Measurements from ENCODE around the gene BOD1L1.

BOD1L1 gene

DNA sequence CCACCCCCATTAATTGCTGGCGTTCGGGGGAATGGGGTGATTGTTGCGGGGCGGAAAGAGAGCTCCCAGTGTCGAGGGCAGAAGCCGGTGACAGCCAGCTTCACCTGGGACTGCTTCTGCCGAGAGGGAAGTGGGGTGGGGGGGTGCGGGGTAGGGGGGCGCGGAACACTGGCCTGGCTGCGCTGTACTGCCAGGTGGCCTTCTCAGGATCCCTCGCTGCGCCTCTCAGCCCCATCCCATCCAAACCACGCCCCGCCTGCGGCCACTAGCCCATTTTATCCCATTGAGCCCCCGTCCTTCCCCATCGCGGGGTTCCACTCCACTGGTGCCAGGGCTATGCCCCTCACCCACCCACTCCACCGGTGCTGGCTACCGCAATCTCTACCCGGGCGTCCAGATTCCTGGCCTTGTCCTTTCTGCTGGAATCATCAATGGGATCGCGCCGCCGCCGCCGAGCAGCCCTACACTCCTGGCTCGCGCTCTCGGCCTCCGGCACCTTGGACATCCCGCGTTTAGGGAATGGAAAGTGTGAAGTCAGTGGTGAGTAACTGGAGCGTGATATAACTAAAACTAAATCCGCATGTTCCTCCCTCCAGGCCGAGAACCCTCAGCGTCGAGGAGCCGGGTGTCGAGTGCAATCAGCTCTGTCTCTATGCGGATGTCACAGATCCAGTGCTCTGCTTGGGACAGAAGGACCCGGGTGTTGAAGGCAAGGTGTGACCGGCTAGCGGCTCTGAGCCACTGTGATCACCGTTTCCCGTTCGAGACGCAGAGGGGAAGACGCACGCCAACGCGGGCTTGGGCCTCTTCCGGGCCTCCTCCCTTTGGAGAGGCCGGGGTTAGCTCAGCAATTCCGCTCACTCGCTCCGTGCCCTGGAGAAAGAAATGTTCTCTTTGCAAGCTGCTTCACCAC, 103.7 kb downstream of the BOD1L1 start:
- DNase-seq: no peak

DNA sequence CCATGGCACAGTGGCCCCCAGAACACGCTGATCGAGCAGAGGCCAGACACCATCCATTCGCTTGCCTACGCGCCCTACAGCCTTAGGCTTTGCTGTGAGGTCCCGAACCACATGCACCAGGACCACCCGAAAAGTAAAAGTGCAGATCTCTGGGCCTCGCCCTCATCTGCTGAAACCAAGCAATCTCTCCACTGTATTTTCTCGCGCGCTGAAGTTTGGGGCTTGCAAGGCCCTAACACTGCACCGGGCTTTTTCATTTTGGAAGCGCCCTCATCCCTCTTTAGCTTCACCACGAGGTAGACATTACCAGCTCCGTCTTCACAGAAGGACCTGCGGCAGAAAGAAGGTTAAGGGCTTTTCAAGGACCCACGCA, 104.4 kb downstream of the BOD1L1 start:
- DNase-seq: no peak

DNA sequence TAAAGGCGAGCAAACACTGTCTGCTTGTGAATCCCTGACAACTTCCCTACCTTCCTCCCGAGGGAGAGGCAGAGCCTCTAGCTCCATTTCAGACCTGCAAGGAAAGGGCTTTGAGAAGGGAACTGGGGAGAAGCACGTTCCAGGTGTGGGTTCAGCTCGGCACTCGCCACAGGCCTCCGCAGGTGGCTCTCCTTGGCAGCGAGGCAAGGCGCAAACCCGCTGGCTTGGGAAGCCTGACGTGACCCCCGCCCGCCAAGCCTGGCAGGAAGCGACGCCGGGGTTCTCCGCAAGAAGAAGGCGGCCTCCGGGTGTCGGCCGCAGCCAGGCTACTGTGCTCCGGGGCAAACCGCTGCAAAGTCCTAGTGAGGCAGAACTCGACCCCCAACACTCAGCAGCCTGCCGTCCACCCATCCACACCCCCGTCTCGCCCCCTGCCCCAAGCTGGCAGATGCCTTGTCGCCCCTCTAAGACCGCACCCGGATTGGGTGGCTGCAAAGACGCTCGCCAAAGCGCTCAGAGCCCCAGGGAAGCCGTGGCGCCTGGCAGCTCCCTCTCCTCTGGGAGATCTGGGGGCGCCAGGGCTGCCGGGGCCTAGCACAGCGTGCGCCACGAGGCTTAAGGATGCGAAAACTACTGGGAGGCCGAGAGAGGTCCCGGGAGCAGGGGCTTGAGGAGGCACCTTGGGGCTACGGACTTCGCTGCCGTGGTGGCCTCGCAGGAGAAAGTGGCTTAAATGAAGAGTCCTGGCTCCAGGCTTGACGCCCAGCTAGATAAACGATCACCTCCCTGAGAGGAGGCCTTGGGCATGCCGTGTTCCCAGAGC, 105.0 kb downstream of the BOD1L1 start:
- peak; percentile 62 for DNase-seq

DNA sequence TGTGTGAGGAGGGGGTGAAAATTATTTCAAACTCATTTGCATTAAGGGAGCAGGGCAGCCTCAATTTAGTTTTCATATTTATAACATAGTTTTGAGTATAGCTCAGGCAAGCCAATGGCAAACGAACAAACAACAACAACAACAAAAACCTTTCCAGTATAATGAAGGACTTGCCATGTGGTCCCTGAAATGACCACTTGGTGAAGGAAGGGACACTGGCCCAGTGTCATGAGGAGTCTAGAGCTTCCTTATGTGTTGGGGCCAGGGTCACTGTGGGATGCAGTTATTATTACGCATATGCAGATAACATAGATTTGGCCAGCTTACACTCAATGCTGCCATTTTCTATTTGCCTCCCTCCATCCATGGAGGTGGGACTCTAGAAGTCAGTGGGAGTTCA, 106.5 kb downstream of the BOD1L1 start:
- no peak for DNase-seq

Measured in activated CD8-positive, alpha-beta memory T cell treated with anti-CD3 and anti-CD28 coated beads, Interleukin-2, amount 50 U/mL, for 48 hours (primary cell).